ENCODE measurements around the gene HRK. TPM values are rescaled to one million over a fixed set of nuclear protein-coding genes. Genes with fewer than 3 reads are reported as not detected.

The HRK gene
- total RNA-seq, 1 experiment from 2014 or later: 2.6 TPM

GRCh38 chr12:116855744-116856470, 25.3 kb downstream of the HRK start:
- Histone ChIP-seq H3K18ac (ENCODE audit: insufficient read length, low read depth, low read length) (no peak overlapping the region), H3K27ac (ENCODE audit: insufficient read length, low read depth, low read length) (no peak overlapping the region), H3K23ac (ENCODE audit: insufficient read length, low read depth, low read length) (no peak overlapping the region), H3K56ac (ENCODE audit: insufficient read length, low read depth, low read length) (no peak overlapping the region), H2BK120ac (ENCODE audit: low read depth, low read length, poor library complexity, severe bottlenecking) (no peak overlapping the region), H3K4me2 (ENCODE audit: insufficient read depth, insufficient read length, low read length) (no peak overlapping the region), H3K14ac (ENCODE audit: insufficient read depth, low read length) (no peak overlapping the region), H2AFZ (ENCODE audit: low read length) (no peak overlapping the region), H3K4me1 (ENCODE audit: insufficient read depth, low read length) (no peaks in the 10 kb centered on the region), H4K91ac (ENCODE audit: insufficient read length, low read depth, low read length) (no peak overlapping the region), H3K79me2 (ENCODE audit: insufficient read depth, low read length) (no peaks in the 10 kb centered on the region), H3K9ac (ENCODE audit: extremely low read depth, insufficient read length, low read length) (no peak overlapping the region), H2BK20ac (ENCODE audit: low read depth, low read length, poor library complexity, severe bottlenecking) (no peak overlapping the region), H3T11ph (ENCODE audit: low read length) (no peak overlapping the region), H2AK5ac (ENCODE audit: insufficient read length, low read length) (no peak overlapping the region), H2BK15ac (ENCODE audit: low read depth, low read length) (no peak overlapping the region), H4K20me1 (ENCODE audit: control insufficient read depth, insufficient read depth, insufficient read length) (no peaks in the 10 kb centered on the region), H3K9me3 (ENCODE audit: control insufficient read depth, low read depth, low read length) (no peaks in the 10 kb centered on the region), H3K27me3 (ENCODE audit: insufficient read depth, low read length) (no peaks in the 10 kb centered on the region), H2BK12ac (ENCODE audit: insufficient read length, low read depth, low read length) (no peak overlapping the region), H3K79me1 (ENCODE audit: insufficient read depth, low read depth, low read length, poor library complexity, severe bottlenecking) (no peaks in the 10 kb centered on the region), H3K23me2 (ENCODE audit: insufficient read length, low read depth, low read length, poor library complexity, severe bottlenecking) (no peaks in the 10 kb centered on the region), H4K8ac (replicated peaks; ENCODE audit: insufficient read length, low read depth, low read length) (no peak overlapping the region), H2BK5ac (ENCODE audit: insufficient read length, low read length) (no peak overlapping the region), H3K4ac (ENCODE audit: low read depth, low read length) (no peak overlapping the region), H4K5ac (ENCODE audit: insufficient read length, low read depth, low read length) (no peak overlapping the region)
- H3K9me3 Mint-ChIP-seq: no peaks in the 10 kb centered on the region
- no peak for DNase-seq
- no peak overlapping the region; a peak in 1 of 7 replicates for H3K27ac Mint-ChIP-seq
- no CpG with 5 or more reads among the region's 16 CpGs for WGBS (ENCODE audit: extremely low coverage, insufficient read length, low lambda C conversion rate)
- H3K27me3 Mint-ChIP-seq (ENCODE audit: low read depth): peaks cover 4% of the 10 kb centered on the region; the same call in 1 of the 2 replicates
- peaks cover 0 to 4% (median 0%) of the 10 kb centered on the region in 3 experiments; a peak in 1 of 7 replicates for H3K36me3 Mint-ChIP-seq (ENCODE audit: insufficient read depth in 1 of 3, low read depth in 3 of 3)
- no peak for TF ChIP-seq CTCF (conservative IDR thresholded peaks at IDR 0.05)
- peaks cover 5 to 16% of the 10 kb centered on the region in 2 experiments for H3K4me1 Mint-ChIP-seq
- H3K4me3 Mint-ChIP-seq: no peak overlapping the region
